ENCODE results near the gene SPOPL.

SPOPL gene

DNA sequence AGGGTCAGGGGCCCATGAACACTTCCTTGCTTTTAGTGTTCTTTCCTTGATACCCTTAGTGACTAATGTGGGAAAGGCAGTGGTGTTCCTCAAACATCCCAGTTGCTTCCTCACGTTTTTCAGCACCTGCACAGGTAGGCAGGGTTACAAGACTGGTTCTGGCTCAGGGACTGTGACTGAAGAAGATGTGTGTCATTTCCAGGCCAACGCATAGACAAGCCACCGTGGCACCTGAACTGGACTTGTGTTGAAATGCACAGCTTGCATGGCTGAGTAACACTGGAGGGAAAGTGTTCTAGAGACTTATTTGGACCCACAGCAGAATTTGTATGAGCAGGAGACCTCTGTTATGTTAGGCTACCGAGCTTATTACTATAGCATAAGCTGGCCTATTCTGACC lies 107.9 kb downstream of the SPOPL start:
- DNase-seq = no peak

DNA sequence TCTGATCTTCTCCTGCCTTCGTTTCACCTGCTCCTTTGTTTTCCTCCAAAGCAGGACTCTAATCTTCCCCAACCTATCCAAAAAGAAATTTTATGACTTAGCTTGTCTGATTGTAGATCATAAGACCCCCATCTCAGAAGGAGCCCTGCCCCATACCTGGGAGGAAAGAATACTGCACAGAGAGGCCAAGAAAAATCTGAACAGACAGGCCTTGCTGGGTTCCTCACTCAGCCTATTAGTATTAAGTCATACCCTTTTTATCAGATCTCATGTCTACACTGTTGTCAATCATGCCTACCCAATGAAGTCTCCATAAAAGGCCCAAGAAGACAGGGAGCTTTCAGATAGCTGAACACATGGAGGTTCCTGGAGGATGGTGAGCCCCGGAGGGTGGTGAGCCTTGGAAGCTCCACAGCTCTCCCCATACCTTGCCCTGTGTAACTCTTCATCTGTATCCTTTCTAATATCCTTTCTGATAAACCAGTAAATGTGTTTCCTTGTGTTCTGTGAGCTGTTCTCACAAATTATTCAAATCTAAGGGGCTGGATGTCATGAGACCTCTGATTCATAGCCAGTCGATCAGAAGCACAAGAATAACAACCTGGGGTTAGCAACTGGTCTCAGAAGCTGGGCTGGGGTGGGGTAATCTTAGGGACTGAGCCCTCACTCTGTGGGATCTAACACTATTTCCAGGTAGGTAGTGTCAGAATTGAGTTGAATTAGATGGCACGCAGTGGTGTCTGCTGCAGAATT lies 108.8 kb downstream of the SPOPL start:
- no peak for DNase-seq

DNA sequence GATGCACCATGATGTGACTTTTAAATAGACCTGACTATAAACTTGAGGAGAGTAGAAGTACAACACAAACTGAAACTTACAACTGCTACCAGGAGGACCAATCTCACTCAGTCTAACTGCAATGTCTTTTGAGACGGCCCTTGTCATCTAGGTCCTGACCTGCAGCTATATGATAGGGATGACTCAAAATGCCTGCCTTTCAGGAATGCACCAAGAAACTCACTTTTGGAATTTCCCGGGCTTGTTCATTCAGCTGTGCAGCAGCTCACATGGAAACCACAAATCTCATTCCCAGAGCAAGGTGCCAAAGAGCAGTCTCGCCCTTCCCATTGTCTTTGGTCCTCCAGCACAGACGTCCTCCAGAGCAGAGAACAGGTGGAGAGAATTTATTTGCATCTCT lies 113.7 kb downstream of the SPOPL start:
- no peak for DNase-seq

DNA sequence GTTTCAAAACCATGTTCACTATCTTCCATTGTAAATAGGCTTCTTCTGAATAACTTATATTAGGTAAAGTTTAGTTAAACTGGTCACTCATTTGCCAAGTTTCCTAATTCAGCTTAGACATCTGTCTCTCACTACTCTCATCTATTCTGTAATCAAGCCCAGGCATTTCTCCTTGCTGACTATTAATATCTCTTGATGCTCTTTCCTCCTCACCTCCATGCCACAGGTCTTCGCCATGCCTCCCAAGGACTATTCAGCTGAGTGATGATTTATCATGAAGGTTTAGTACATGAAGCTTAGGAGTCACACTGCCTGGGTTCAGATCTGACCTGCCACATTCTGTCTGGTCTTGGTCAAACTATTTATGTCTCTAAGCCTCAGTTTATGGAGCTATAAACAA lies 115.5 kb downstream of the SPOPL start:
- no peak for DNase-seq

DNA sequence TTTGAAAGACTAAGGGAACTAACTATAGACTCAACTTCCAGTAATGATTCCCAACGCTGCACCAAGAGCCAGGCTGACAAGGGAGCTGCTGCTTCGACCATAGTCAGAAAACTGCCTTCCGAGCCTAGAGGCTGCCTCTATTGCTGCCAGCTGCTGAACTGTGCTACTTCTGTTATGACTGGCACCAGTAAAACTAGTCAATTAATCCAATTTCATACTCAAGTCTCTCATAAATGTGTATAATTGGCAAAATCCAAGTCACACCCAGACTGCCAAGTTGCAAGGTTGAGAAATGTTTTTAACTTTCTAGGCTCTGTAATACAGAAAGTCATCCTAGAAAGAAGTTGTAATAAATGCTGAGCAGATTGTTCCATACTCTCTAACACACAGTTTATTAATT lies 117.4 kb downstream of the SPOPL start:
- no peak for DNase-seq

DNA sequence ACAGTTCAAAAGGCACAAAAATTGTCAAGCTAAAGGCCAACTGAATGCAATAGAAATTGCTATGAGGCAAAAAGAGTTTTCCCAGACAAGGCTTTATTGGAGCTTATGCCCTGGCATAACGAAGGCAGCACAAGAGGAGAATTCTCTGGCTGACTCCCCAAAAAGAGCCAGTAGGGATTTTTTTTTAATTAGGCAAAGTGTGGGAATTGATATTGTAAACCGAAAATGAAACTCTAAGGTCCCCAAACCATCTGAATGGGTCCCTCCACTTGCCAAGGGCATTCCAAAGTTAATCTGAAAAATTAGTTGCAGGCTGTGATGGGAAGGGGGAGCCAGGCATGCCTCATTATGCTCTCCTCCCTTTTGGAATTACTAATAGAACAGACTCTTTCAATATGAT lies 118.9 kb downstream of the SPOPL start:
- no peak for DNase-seq

DNA sequence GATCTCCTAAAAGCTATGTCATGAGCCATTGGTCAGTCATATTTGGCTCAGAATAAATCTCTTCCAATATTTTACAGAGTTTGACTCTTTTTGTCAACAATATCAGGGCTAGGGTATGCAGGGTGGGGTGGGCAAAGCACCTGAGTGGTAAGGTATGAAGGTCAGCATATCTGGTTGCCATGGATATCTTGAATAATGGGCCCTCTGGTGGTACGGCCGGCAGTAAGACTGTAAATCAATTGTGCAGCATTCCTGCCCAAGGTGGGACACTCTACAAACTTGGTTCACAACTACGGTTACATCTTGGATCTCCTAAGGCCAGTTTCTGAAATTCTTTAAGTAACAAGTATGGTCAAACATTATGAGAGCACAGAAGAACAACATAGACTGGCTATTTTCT lies 119.6 kb downstream of the SPOPL start:
- no peak for DNase-seq

DNA sequence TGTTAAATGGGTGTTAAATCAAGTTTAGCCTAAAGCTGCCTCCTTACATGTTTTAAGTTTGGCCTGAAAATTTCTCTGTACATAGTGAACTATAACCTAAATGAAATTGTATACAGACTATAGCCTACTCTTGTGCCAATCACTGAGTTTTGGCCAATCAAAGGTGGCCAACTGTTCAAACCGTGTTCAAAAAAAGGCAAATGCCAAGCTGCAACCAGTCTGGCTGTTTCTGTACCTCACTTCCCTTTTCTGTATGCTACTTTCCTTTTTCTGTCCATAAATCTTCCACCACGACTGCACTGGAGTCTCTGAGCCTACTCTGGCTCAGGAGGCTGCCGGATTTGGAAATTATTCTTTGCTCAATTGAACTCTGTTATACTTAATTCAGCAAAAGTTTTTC lies 121.0 kb downstream of the SPOPL start:
- DNase-seq = no peak
